ENCODE data around the gene MTMR2. TPM values are rescaled to one million over a fixed set of nuclear protein-coding genes. Genes with fewer than 3 reads are reported as not detected.

MTMR2 gene
- total and polyA plus RNA-seq, 9 of the 15 experiments (the other 6 are each of a cell fraction or from before 2014, with no cell fraction given): 12.6 to 35.8 (median 25.2) TPM

DNA sequence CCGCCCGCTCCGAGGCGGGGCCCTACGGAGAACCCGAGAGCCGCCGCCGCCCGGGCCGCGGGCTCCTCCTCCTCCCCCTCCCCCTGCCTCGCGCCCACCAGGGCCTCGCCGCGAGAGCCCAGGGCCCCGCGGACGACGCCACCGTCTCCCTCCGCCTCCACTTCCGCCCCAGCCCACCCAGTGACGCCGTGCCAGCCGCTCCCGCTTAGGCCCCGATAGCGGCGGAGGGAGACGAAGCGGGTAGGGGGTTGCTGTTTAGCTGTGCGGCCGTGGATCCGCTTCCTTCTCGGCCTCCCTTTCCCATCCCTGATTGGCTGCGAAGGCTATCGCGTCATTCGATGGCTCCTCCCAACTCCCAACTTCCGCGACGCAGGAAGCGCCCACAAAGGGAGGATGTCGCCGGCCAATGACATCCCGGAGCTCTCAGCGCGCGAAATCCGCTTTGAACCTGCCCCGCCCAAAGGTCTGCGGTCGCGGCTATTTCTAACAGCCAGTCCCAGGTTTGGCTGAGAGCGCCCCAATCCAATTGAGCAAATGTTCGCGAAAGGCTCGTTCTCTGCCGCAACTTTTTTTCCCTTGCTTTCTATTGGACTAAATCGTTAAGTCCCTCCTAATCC is 134.3 kb downstream of the MTMR2 start, which contains the start of gene FAM76B (continued):
- TF ChIP-seq TGIF2 (CRISPR knock-in tag; IDR thresholded peaks at IDR 0.05) (no peak; the same call in 1 of the 2 replicates), PHB2 (IDR thresholded peaks at IDR 0.05; ENCODE audit: low read depth) (no peak), KHSRP (IDR thresholded peaks at IDR 0.05) (0 out of 2 replicates have a peak, but pooled peaks have one; percentile 10), GABPA (tag; conservative IDR thresholded peaks at IDR 0.05; ENCODE audit: low read depth) (peak; percentile 88), ZNF134 (CRISPR knock-in tag; conservative IDR thresholded peaks at IDR 0.05) (no peak), KAT7 (CRISPR knock-in tag; IDR thresholded peaks at IDR 0.05; ENCODE audit: borderline replicate concordance) (no peak), HDAC8 (tag; IDR thresholded peaks at IDR 0.05) (no peak), POLR2AphosphoS2 (IDR thresholded peaks at IDR 0.05; ENCODE audit: low read length) (no peak), IFI16 (CRISPR knock-in tag; IDR thresholded peaks at IDR 0.05) (no peak), FOXM1 (IDR thresholded peaks at IDR 0.05; ENCODE audit: low read depth) (no peak), FOXM1 (CRISPR knock-in tag; IDR thresholded peaks at IDR 0.05; ENCODE audit: low read depth) (peak; percentile 21; the same call in 1 of the 2 replicates), DACH1 (IDR thresholded peaks at IDR 0.05; ENCODE audit: partially characterized antibody) (no peak), ZNF140 (CRISPR knock-in tag; IDR thresholded peaks at IDR 0.05) (no peak), MYBL2 (IDR thresholded peaks at IDR 0.05; ENCODE audit: low read depth) (peak; percentile 90), MYBL2 (CRISPR knock-in tag; IDR thresholded peaks at IDR 0.05; ENCODE audit: borderline replicate concordance) (no peak), ZNF316 (IDR thresholded peaks at IDR 0.05) (no peak), ZNF12 (CRISPR knock-in tag; IDR thresholded peaks at IDR 0.05) (no peak), THRAP3 (IDR thresholded peaks at IDR 0.05; ENCODE audit: borderline replicate concordance) (no peak), KDM1A (IDR thresholded peaks at IDR 0.05) (peak in 1 of 2 experiments; percentile 91; a peak in 2 of 4 replicates), RBBP5 (IDR thresholded peaks at IDR 0.05; ENCODE audit: borderline replicate concordance, insufficient read depth, low read length, poor library complexity, severe bottlenecking) (peak; percentile 82), STAT5B (CRISPR knock-in tag; IDR thresholded peaks at IDR 0.05) (no peak), EZH2 (IDR thresholded peaks at IDR 0.05; ENCODE audit: borderline replicate concordance, low read depth, low read length) (no peak), KLF16 (IDR thresholded peaks at IDR 0.05) (no peak), LARP7 (IDR thresholded peaks at IDR 0.05) (no peak), KLF10 (CRISPR knock-in tag; IDR thresholded peaks at IDR 0.05) (no peak)
- TF ChIP-seq, protein P1, sequence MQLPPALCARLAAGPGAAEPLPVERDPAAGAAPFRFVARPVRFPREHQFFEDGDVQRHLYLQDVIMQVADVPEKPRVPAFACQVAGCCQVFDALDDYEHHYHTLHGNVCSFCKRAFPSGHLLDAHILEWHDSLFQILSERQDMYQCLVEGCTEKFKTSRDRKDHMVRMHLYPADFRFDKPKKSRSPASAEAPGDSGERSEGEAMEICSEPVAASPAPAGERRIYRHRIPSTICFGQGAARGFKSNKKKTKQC (CRISPR knock-in tag; IDR thresholded peaks at IDR 0.05): peak; percentile 65; the same call in 1 of the 2 replicates
- TF ChIP-seq, protein P2, sequence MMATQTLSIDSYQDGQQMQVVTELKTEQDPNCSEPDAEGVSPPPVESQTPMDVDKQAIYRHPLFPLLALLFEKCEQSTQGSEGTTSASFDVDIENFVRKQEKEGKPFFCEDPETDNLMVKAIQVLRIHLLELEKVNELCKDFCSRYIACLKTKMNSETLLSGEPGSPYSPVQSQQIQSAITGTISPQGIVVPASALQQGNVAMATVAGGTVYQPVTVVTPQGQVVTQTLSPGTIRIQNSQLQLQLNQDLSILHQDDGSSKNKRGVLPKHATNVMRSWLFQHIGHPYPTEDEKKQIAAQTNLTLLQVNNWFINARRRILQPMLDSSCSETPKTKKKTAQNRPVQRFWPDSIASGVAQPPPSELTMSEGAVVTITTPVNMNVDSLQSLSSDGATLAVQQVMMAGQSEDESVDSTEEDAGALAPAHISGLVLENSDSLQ (IDR thresholded peaks at IDR 0.05): no peak
- TF ChIP-seq, protein P3, sequence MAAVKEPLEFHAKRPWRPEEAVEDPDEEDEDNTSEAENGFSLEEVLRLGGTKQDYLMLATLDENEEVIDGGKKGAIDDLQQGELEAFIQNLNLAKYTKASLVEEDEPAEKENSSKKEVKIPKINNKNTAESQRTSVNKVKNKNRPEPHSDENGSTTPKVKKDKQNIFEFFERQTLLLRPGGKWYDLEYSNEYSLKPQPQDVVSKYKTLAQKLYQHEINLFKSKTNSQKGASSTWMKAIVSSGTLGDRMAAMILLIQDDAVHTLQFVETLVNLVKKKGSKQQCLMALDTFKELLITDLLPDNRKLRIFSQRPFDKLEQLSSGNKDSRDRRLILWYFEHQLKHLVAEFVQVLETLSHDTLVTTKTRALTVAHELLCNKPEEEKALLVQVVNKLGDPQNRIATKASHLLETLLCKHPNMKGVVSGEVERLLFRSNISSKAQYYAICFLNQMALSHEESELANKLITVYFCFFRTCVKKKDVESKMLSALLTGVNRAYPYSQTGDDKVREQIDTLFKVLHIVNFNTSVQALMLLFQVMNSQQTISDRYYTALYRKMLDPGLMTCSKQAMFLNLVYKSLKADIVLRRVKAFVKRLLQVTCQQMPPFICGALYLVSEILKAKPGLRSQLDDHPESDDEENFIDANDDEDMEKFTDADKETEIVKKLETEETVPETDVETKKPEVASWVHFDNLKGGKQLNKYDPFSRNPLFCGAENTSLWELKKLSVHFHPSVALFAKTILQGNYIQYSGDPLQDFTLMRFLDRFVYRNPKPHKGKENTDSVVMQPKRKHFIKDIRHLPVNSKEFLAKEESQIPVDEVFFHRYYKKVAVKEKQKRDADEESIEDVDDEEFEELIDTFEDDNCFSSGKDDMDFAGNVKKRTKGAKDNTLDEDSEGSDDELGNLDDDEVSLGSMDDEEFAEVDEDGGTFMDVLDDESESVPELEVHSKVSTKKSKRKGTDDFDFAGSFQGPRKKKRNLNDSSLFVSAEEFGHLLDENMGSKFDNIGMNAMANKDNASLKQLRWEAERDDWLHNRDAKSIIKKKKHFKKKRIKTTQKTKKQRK (IDR thresholded peaks at IDR 0.05; ENCODE audit: borderline replicate concordance, low read depth, low read length): 0 out of 2 replicates have a peak, but pooled peaks have one; percentile 40
